NCI-H1105 (cell line): ENCODE data around the gene CHRND.

Source experiments
- DNase-seq: peaks from one replicate; lab custom pipeline; 2025; lab: John Stamatoyannopoulos, UW

The CHRND gene

DNA sequence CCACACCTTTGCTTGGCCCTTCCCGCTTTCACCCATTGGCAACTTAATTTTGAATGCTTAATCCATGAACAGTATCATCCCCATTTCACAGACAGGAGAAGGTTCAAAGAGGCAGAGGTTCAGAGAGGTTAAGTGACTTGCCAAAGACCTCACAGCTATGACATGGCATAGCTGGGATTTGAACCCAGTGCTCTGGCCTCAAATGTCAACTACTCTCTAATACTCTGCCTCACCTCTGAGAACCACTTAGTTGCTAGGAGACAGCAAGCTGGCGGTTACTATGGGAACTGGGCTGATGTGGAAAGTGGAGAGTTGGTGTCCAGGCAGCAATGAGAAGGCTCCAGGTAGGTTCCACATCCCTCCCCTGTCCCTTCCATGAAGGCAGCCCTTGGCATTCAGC lies 21.5 kb upstream of the CHRND start:
- DNase-seq = peak; percentile 51

DNA sequence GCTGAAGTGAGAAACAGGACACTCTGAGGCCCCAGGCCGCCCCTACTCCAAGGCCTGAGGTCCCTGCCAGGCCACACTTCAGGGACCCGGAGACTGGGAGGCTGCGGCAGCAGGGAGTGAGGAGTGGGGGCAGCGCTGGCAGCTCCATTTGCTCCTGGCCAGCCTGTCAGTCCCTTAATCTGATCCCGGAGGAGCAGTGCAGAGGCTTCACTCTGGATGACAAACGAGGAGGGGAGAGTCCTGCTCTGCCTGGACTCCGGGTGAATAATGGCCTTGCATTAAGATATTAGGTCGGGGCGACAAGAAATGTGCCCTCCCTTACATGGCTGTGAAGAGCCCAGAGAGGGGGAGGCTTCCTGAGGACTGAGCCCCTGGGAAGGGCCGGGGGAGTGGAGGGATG lies 20.1 kb upstream of the CHRND start:
- no peak for DNase-seq

DNA sequence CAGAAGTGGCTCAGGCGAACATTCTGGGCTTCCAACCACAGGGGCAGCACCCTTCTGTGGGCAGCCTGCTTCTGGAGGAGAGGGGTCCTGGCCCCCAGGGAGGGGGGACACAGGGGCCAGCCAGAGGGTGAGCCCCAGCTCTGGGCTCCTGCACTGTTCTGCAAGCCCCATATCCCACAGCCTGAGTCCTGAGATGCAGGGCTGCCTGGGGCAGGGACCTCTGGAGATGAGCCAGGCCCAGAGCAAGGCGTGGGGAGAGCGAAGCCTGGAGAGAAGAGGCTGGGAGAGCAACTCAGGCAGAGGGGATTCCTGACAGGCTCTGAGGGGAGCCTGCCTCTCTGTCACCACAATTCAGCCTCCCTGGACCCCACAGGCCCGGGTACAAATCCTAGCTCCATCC lies 19.3 kb upstream of the CHRND start:
- DNase-seq = no peak

DNA sequence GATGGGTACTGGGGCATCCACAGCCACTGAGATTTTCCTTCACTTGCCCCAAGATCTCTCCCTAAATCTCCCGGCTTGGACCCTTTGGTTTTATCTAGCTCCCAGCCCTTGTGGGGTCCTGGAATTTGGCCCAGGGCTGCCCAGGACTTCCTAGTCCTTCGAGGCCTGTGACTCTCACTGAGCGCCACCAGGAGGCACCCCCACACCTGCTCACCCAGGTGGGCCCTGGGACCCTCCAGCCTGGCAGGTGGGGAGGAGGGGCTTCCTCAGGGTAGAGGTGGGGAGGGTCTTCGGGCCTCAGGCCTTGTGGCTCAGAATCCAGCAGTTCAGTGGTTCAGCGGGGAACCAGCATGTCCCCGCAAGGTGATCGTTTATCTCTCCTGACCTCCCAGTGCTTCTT lies 17.7 kb upstream of the CHRND start:
- DNase-seq = no peak

DNA sequence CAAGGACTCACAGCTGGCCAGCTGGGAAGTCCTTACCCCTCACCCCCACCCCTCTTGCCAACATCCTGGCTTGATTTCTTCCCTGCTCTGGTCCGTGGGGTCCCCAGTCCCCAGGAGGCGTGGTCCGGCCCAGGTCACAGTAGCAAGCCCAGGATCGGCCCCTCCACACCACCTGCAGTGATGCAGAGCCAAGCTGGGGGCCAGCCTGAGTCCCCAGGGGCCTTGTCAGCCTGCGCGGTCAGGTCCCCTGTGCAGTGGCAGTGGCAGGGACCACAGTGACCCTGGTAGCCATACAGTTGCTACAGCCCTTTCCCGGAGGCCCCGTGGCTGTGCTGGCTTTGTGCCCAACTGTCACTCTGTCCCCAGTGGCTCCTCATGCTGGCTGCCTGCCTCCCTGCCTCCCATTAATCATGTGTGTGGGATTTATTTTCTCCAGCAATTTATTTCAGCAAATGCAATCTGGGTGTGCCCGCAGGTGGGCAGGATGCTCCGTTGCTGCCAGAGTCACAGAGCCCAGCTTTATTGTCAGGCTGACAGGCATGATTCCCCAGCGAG lies 14.5 kb upstream of the CHRND start:
- peak; percentile 36 for DNase-seq

DNA sequence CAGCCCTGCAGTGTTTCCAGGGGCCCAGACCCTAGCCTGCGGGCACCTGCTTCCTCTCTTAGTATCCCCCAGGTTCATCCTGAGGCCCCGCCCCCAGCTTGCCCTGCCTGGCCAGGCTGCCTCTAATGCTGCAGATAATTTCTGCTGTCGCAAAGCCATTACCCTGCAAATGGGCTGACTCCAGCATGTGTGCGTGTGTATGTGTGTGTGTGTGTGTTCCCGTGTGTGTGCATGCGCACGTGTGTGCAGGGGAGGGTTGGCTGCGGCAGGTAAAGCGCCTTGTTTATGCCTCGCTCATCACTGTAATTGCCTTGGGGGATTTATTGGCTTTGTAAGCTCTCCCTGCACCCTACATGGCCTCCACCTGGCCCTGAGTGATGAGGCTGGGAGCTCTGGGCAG lies 13.4 kb upstream of the CHRND start:
- no peak for DNase-seq

DNA sequence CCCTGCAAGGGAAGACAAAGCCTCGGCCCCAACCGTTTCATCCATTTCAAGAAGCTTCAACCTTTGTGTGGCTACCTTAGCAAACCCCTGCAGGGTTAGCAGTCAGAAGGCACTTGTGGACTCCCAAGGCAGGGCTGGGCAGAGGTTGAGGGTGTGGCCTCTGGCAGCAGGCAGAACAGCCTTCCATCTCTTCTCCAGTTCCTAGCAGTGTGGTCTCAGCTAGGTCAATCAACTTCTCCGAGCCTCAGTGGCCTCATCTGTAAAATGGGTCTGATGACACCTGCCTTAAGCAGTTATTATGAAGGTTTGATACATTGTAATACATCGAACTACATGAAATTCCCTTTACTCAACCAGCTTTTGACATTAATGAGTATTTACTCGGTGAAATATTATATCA lies 12.6 kb upstream of the CHRND start:
- DNase-seq = no peak

DNA sequence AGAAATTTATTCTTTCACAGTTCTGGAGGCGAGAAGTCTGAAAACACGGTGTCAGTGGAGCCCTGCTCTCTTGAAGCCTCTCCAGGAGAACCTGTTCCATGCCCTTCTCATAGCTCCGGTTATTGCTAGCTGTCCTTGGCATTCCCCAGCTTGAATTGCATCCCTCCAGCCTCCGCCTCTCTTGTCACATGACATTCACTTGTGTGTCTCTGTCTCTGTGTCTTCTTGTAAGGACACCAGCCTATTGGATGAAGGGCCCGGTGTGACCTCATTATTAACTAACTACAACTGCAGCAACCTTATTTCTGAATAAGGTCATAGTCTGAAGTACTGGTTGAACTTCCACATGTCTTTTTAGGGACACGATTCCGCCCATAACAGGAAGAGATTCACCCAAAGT lies 10.3 kb upstream of the CHRND start:
- no peak for DNase-seq

DNA sequence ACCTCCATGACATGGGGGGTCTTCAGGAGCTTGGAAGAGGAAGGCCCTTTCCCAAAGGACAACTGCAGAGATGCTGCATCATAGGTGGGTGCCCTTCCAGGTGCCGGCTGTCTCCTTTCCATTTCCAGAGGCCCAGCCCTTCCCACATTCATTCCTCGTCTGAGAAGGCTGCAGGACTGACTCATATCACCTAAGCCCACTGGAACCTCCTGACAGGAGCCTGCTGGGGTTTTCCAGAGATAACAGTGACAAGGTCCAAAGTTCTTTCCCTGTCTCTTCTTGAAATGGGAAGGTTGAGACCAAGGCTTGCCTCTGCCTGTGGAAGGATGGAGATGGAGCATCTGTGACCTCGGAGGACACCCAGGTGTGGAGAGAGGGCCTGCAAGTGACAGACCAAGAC lies 9.4 kb upstream of the CHRND start:
- no peak for DNase-seq

DNA sequence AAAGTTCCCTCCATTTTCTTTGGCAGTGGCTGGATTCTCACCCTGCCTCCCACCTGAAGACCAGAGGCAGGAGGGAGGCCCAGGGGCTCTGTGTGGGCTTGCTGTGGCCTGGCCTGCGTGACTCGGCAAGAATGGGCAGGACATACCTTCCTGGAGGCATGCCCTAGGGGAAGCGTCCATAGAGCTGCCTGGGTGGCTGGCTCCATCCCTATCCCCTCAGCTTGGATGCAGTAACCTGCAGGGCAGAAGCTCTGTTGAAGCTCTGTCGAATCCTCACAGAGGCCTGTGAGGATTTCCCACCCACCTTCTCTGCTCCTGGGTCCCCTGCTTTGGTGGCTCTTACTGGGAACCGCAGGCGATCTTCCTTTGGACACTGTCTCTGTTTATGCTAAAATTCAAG lies 7.1 kb upstream of the CHRND start:
- DNase-seq = no peak

DNA sequence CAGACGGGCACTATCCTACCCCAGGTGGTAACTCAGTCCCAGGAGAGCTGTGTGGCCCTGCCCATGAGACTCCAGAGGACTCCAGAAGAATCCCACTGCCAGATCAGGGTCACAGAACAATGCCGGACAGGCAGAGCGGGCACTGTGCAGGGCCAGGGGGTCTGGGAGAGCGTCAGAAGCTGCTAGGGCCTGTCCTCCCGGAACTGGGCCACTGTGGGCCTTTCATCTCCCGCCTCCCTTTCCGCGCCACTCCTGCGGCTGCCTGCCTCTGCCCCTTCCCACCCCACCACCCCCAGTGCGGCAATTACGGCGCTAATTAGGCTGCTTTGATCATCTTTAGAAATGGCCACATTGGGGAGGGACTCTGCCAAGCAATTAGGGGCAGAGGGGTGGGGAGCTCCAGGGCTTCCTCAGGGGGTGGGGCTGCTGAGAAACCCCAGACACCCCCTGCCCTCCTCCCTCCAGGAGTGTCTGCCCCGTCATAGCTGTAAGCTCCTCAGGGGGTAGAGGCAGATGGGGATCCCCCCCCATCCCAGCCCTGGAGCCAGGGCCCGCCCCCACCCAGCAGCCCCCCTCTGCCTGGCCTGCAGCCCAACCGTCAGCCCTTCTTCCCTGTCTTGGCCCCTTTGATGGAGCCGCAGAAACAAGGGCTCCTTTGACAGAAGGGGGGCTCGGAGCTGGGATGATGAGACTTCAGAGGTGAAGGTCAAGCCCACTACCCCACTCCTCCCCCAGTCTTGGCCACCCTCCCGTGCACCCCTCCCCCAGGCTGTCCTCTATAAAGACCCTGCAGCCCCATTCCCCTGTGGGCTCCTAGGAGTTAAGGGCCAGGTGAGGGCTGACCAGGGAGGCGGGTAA lies 6.2 kb upstream of the CHRND start, which contains the start of gene PRSS56:
TSS of gene PRSS56 (plus strand) at position 808 of the 858 bp plus-strand sequence. CDS start 211 bp downstream, outside the sequence.
- DNase-seq = no peak

DNA sequence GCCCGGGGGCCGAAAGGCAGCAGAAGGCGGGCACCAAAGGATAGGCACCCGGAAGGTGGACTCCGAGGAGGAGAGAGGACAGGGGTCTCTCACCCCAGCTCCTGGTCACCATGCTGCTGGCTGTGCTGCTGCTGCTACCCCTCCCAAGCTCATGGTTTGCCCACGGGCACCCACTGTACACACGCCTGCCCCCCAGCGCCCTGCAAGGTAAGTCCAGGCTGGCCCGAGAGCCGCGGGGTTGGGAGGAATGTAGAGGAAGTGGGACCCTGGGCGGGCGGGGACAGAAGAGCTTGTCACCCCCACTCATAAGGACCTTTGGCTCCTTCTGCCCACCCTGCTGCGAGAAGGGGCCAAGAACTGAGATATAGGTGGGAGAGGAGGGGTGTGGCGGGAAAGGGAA lies 5.5 kb upstream of the CHRND start:
- DNase-seq = no peak

DNA sequence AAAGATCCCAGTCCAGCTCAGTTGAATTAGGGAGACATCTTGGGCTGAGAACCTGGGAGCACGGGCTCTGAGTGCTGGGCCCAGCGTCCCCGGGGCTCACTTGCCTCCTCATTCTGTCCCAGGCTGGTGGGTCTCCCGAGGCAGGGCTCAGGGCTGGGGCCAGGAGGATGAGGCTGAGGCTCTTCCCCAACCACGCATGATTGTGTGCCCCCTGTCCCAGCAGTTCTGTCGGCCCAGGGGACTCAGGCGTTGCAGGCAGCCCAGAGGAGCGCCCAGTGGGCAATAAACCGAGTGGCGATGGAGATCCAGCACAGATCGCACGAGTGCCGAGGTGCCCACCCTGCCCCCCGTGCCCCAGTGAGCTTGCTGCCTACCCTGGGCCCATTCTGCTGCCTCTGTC lies 4.9 kb upstream of the CHRND start:
- no peak for DNase-seq

DNA sequence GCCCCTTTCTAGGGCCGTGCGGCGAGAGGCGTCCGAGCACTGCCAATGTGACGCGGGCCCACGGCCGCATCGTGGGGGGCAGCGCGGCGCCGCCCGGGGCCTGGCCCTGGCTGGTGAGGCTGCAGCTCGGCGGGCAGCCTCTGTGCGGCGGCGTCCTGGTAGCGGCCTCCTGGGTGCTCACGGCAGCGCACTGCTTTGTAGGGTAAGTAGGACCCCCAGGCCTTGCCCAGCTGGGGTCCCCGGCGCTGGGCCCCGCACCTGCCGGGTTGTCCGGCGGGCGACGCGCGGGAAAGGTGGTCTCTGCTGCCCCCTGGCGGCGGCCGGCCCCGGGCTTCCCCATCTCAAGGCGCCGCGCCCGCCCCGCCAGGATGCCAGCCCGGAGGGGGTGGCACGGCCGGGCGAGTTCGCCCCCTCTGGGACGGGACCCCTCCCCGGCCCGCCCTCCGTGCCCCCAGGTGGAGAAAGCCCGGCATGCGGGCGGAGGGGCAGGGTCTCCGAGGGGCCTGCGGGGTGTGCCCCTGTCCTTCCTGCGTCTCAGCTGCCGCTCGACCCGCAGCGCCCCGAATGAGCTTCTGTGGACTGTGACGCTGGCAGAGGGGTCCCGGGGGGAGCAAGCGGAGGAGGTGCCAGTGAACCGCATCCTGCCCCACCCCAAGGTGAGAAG lies 3.9 kb upstream of the CHRND start:
- no peak for DNase-seq

DNA sequence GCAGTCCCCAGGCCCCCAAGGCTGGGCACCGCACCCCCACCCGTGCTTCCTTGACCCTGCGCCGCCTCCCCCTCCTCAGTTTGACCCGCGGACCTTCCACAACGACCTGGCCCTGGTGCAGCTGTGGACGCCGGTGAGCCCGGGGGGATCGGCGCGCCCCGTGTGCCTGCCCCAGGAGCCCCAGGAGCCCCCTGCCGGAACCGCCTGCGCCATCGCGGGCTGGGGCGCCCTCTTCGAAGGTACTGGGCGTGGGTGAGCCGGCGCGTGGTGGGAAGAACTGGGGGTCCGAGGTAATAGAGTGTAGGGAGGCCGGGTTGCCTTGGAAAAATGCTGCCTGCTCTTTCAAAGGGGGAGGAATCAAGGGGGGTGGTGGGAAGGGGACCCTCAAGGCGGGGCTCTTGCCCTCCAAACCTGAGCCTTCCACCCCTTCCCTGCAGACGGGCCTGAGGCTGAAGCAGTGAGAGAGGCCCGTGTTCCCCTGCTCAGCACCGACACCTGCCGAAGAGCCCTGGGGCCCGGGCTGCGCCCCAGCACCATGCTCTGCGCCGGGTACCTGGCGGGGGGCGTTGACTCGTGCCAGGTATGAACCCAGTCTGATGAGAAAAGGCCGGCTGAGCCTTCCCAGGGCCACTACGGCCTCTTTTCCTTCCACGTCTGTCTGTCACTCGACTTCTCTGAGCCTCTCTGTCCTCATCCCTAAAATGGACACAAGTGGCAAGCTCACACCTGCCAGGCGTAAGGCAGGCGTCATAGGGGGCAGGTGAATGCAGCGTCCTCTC lies 3.1 kb upstream of the CHRND start:
- DNase-seq = no peak

DNA sequence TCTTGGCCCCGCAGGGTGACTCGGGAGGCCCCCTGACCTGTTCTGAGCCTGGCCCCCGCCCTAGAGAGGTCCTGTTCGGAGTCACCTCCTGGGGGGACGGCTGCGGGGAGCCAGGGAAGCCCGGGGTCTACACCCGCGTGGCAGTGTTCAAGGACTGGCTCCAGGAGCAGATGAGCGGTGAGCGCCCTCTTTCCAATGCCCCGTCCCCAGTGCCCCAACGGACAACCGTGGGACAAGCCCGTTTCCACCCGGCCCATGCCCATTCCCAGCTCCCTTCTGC lies 2.6 kb upstream of the CHRND start:
- DNase-seq = no peak

DNA sequence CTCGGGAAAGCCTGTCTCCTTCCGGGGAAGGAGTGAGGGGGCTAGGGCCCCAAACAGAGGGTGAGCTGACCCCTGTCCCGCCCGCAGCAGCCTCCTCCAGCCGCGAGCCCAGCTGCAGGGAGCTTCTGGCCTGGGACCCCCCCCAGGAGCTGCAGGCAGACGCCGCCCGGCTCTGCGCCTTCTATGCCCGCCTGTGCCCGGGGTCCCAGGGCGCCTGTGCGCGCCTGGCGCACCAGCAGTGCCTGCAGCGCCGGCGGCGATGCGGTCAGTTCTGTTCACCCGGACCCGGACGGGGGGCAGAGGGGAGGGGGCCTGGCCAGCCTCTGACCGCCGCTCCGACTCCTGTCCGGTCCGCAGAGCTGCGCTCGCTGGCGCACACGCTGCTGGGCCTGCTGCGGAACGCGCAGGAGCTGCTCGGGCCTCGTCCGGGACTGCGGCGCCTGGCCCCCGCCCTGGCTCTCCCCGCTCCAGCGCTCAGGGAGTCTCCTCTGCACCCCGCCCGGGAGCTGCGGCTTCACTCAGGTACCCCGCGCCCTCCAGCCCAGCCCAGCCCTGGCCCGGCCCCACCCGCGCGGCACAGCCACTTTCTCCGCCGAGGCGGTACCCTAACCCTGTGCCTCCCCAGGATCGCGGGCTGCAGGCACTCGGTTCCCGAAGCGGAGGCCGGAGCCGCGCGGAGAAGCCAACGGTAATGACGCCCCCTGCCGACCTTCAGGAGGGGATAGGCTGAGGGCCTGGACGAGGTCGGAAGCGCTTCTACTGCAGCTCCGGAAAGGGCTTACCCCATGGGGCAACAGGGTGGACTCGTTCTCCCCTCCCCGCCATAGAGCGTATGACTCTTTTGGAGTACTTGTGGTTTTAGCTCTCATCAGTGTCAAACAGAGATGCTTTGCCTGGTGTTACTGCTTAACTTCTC lies 2.0 kb upstream of the CHRND start:
- DNase-seq = no peak

DNA sequence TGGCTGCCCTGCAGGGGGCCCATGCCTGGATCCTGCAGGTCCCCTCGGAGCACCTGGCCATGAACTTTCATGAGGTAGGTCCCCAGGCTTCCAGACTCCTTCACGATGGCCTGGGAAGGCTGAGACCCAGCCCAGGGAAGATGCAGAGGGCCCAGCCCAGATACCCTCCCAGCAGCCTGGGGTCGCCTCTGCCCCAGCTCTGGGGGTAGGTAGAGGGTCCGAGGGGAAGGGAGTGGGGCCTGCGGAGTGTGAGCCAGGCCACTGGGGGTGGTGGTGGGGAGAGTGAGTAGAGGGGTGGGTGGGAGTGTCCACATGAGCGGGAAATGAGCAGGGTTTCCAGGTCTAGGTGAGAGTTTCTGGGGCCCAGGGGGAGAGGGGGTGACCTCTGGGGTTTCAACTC lies 1.2 kb upstream of the CHRND start:
- DNase-seq = no peak

DNA sequence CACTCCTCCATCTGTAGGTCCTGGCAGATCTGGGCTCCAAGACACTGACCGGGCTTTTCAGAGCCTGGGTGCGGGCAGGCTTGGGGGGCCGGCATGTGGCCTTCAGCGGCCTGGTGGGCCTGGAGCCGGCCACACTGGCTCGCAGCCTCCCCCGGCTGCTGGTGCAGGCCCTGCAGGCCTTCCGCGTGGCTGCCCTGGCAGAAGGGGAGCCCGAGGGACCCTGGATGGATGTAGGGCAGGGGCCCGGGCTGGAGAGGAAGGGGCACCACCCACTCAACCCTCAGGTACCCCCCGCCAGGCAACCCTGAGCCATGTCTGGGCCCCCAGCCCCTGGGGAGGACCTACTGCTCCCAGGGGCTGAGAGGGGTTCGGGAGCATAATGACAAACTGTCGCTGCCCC lies 761 bp upstream of the CHRND start:
- DNase-seq = no peak

DNA sequence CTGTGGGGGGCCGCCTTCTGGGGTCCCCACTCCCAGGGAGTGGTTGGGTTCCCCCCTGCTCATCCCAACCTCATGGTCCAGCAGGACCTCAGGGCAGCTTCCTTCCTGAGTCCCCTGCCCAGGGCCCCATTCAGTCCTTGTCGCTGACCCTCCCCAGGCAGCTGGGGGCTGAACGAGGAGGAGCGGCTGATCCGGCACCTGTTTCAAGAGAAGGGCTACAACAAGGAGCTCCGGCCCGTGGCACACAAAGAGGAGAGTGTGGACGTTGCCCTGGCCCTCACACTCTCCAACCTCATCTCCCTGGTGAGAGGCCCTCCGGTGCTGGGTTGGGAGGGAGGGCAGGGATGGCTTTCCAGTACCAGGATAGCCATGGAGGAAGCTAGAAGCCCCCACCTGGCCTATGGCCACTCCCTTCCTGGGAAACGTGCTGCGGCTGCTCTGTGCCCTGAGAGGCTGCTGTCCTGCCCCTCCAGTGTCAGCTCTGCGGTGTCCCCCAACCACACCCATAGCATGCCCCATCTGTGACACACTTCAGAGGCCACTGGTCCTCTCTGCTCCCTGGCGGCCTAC lies 497 bp downstream of the CHRND start:
- DNase-seq = no peak

DNA sequence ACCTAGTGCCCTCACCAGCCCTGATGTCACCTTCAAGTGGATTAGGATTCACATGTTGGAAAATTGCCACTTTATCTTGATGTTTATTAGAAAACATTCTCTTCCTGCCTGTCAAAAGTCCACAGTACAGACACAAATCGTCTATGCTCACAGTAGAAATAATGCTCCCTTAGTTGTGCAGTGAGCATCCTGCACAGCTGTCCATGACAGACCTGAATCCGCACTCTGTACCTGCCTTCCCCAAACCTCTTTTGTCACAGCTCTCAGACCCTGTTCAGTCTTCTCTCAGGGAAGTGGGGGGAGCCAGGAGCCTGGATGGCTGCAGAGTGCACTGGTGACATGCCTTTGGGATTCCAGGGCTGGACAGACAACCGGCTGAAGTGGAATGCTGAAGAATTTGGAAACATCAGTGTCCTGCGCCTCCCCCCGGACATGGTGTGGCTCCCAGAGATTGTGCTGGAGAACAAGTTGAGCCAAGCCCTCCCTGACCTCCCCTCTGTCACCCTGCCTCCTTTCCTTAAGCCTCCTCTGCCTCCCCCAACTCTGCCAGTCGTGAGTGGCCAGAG lies 2.0 kb downstream of the CHRND start:
- no peak for DNase-seq
